Measurements from ENCODE around the gene SVIL.

The SVIL gene

GRCh38 chr10:29600067-29600466, 34.7 kb downstream of the SVIL start:
- H4K20me1 ChIP-seq (ENCODE audit: insufficient read depth, low read length), result no peaks in the 10 kb centered on the region
- H3K79me2 ChIP-seq (ENCODE audit: insufficient read depth, low read length), result no peaks in the 10 kb centered on the region
- H3K9me3 ChIP-seq (ENCODE audit: low read length), result no peaks in the 10 kb centered on the region
- no peak overlapping the region for H3K4me3 ChIP-seq (ENCODE audit: low read depth, low read length, poor library complexity, severe bottlenecking)
- H3K27ac ChIP-seq (ENCODE audit: low read depth, low read length, poor library complexity, severe bottlenecking), result no peak overlapping the region
- H3K36me3 ChIP-seq (ENCODE audit: insufficient read depth, low read length), result no peaks in the 10 kb centered on the region
- H3K4me1 ChIP-seq (ENCODE audit: insufficient read depth, low read length, severe bottlenecking), result no peaks in the 10 kb centered on the region
- H3K27me3 ChIP-seq (ENCODE audit: insufficient read depth, low read length), result 0 out of 2 replicates have a peak, but pooled peaks cover 4% of the 10 kb centered on the region
- H3F3A ChIP-seq (ENCODE audit: insufficient read depth, low read length), result no peaks in the 10 kb centered on the region
- H3K9me2 ChIP-seq (ENCODE audit: low read depth, low read length), result no peaks in the 10 kb centered on the region
- H2AFZ ChIP-seq (ENCODE audit: low read length), result no peak overlapping the region
- no peak overlapping the region for H3K4me2 ChIP-seq (ENCODE audit: low read length)
- TF ChIP-seq EZH2 (IDR thresholded peaks at IDR 0.05; ENCODE audit: borderline replicate concordance, low read length), result no peak
- TF ChIP-seq CTCF (IDR thresholded peaks at IDR 0.05; ENCODE audit: low read length), result no peak
- H3K9ac ChIP-seq (ENCODE audit: low read length), result no peak overlapping the region

DNA sequence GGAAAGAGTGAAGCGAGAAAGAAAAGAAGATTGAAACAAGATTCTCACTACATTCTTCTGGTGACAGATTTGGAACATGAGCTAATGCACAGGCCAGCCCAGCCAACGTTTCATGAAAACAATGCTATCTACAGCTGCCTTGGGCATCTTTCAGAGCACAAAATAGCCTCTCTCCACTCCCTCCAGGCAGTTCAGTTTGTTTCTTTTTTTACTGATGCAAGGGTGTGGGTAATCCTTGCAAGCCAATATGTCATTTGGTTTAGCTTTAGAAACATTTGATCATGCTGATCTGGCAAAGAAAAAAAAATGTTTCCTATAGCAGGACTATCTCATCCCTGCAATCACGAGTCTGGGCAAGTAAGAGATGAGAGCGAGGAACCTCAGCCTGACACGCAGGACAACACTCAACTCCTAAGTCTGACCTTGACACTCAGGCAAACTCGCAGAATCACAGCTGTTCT, 35.9 kb downstream of the SVIL start:
- H4K20me1 ChIP-seq (ENCODE audit: insufficient read depth, low read length), result no peaks in the 10 kb centered on the region
- H3K4me2 ChIP-seq (ENCODE audit: low read length), result no peak overlapping the region
- no peak overlapping the region for H3K9ac ChIP-seq (ENCODE audit: low read length)

DNA sequence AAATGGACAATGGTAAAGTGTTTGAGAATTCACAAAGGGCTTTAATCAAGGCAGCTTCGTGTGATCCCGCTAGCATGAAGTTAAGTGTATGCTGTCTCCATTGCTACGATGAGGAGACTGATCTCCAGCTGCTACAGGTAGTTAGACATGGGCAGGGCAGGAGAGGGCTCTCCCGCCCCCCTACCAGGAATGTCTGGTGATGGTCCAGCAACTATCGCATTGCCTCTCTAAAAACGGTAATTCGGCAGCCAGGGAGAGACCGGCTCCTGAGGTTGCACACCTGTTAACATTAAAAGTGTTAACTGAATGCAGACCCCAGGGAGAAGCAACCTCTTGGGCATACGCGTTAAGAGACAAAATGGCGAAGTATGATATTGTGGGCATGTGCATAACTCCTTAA, 37.9 kb downstream of the SVIL start:
- 0 out of 2 replicates have a peak, but pooled peaks cover 4% of the 10 kb centered on the region for H3K27me3 ChIP-seq (ENCODE audit: insufficient read depth, low read length)
- no peak for TF ChIP-seq EZH2 (IDR thresholded peaks at IDR 0.05; ENCODE audit: borderline replicate concordance, low read length)
- no peak for TF ChIP-seq CTCF (IDR thresholded peaks at IDR 0.05; ENCODE audit: low read length)
- no peaks in the 10 kb centered on the region for H3K79me2 ChIP-seq (ENCODE audit: insufficient read depth, low read length)
- no peaks in the 10 kb centered on the region for H4K20me1 ChIP-seq (ENCODE audit: insufficient read depth, low read length)
- no peaks in the 10 kb centered on the region for H3F3A ChIP-seq (ENCODE audit: insufficient read depth, low read length)
- no peak overlapping the region for H3K27ac ChIP-seq (ENCODE audit: low read depth, low read length, poor library complexity, severe bottlenecking)
- no peaks in the 10 kb centered on the region for H3K9me2 ChIP-seq (ENCODE audit: low read depth, low read length)
- H3K4me1 ChIP-seq (ENCODE audit: insufficient read depth, low read length, severe bottlenecking), result no peaks in the 10 kb centered on the region
- H3K9me3 ChIP-seq (ENCODE audit: low read length), result no peaks in the 10 kb centered on the region
- no peak overlapping the region for H3K4me2 ChIP-seq (ENCODE audit: low read length)
- H3K36me3 ChIP-seq (ENCODE audit: insufficient read depth, low read length), result no peaks in the 10 kb centered on the region
- no peak overlapping the region for H3K4me3 ChIP-seq (ENCODE audit: low read depth, low read length, poor library complexity, severe bottlenecking)
- no peak overlapping the region for H3K9ac ChIP-seq (ENCODE audit: low read length)
- no peak overlapping the region for H2AFZ ChIP-seq (ENCODE audit: low read length)

More for the DNA sequence above, 35.9 kb downstream of the SVIL start:
- H3K27ac ChIP-seq (ENCODE audit: low read depth, low read length, poor library complexity, severe bottlenecking), result no peak overlapping the region
- H3K9me2 ChIP-seq (ENCODE audit: low read depth, low read length), result no peaks in the 10 kb centered on the region
- no peaks in the 10 kb centered on the region for H3K4me1 ChIP-seq (ENCODE audit: insufficient read depth, low read length, severe bottlenecking)
- H3K9me3 ChIP-seq (ENCODE audit: low read length), result no peaks in the 10 kb centered on the region
- H3F3A ChIP-seq (ENCODE audit: insufficient read depth, low read length), result no peaks in the 10 kb centered on the region
- H3K27me3 ChIP-seq (ENCODE audit: insufficient read depth, low read length), result 0 out of 2 replicates have a peak, but pooled peaks cover 4% of the 10 kb centered on the region
- H3K79me2 ChIP-seq (ENCODE audit: insufficient read depth, low read length), result no peaks in the 10 kb centered on the region
- TF ChIP-seq CTCF (IDR thresholded peaks at IDR 0.05; ENCODE audit: low read length) (no peak), EZH2 (IDR thresholded peaks at IDR 0.05; ENCODE audit: borderline replicate concordance, low read length) (no peak)
- H2AFZ ChIP-seq (ENCODE audit: low read length), result no peak overlapping the region
- H3K36me3 ChIP-seq (ENCODE audit: insufficient read depth, low read length), result no peaks in the 10 kb centered on the region
- no peak overlapping the region for H3K4me3 ChIP-seq (ENCODE audit: low read depth, low read length, poor library complexity, severe bottlenecking)

Measured in OCI-LY1 (cell line).